Right lobe of liver (tissue), 4 donors: ENCODE measurements around the gene RAD54L.

Experiments
- POLR2A ChIP-seq: fragments of 450-650 bp; IDR thresholded peaks from one replicate; pipeline ENCODE4 v1.6.1; 2017; ENCODE audit warnings: antibody characterized with exemption, mild to moderate bottlenecking
- TF ChIP-seq, protein P1 (sequence below), 4 donors: fragments of 200-600 bp in 3 of 4; fragments of 450-650 bp in 1 of 4; IDR thresholded peaks; one replicate each; pipeline versions ENCODE4 v1.5.1 to v1.8.0; 2016 to 2022; ENCODE audit warnings: antibody characterized with exemption in 4 of 4, mild to moderate bottlenecking in 2 of 4
- donor health status: DM: no; HTN: no; CAD: no.
- donor health status: DM: no; HTN: no; CAD: no.
- donor health status: DM: no; HTN: yes; CAD: no.

- no peak for TF ChIP-seq POLR2A
- TF ChIP-seq, protein P1, sequence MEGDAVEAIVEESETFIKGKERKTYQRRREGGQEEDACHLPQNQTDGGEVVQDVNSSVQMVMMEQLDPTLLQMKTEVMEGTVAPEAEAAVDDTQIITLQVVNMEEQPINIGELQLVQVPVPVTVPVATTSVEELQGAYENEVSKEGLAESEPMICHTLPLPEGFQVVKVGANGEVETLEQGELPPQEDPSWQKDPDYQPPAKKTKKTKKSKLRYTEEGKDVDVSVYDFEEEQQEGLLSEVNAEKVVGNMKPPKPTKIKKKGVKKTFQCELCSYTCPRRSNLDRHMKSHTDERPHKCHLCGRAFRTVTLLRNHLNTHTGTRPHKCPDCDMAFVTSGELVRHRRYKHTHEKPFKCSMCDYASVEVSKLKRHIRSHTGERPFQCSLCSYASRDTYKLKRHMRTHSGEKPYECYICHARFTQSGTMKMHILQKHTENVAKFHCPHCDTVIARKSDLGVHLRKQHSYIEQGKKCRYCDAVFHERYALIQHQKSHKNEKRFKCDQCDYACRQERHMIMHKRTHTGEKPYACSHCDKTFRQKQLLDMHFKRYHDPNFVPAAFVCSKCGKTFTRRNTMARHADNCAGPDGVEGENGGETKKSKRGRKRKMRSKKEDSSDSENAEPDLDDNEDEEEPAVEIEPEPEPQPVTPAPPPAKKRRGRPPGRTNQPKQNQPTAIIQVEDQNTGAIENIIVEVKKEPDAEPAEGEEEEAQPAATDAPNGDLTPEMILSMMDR (IDR thresholded peaks at IDR 0.05), result no peak
Observed at GRCh38 chr1:46224966-46225365, 22.6 kb upstream of the RAD54L start.
